Inferior parietal cortex (tissue), 1 donor: ENCODE data around the gene C9orf152.

Experiments used
- DNase-seq: peaks from one replicate; pipeline ENCODE4 v3.0.0-alpha.2; 2016; ENCODE audit errors: extremely low spot score

Gene C9orf152

GRCh38 chr9:110180511-110181434 is 27.2 kb downstream of the C9orf152 start:
- DNase-seq, result no peak

- no peak for DNase-seq
These were observed 28.2 kb downstream of the C9orf152 start for GRCh38 chr9:110179734-110180133.

GRCh38 chr9:110178281-110178680 is 29.7 kb downstream of the C9orf152 start:
- no peak for DNase-seq

GRCh38 chr9:110175275-110175968 is 32.5 kb downstream of the C9orf152 start:
- DNase-seq, result no peak

- DNase-seq, result no peak
These were observed 34.7 kb downstream of the C9orf152 start for GRCh38 chr9:110173322-110173642.

GRCh38 chr9:110170357-110171257 is 37.4 kb downstream of the C9orf152 start:
- no peak for DNase-seq

- no peak for DNase-seq
These were observed 39.5 kb downstream of the C9orf152 start for GRCh38 chr9:110168486-110168885.

- no peak for DNase-seq
These were observed 46.0 kb downstream of the C9orf152 start for GRCh38 chr9:110161940-110162339.

- no peak for DNase-seq
These were observed 47.3 kb downstream of the C9orf152 start for GRCh38 chr9:110160685-110161084.

- no peak for DNase-seq
These were observed 47.8 kb downstream of the C9orf152 start for GRCh38 chr9:110160123-110160522.

- no peak for DNase-seq
These were observed 49.9 kb downstream of the C9orf152 start for GRCh38 chr9:110157823-110158664.

GRCh38 chr9:110156902-110157301 is 51.1 kb downstream of the C9orf152 start:
- no peak for DNase-seq

GRCh38 chr9:110156416-110156815 is 51.5 kb downstream of the C9orf152 start:
- DNase-seq, result no peak

GRCh38 chr9:110155751-110156150 is 52.2 kb downstream of the C9orf152 start:
- DNase-seq, result no peak

- DNase-seq, result no peak
These were observed 54.5 kb downstream of the C9orf152 start for GRCh38 chr9:110153431-110153830.

- DNase-seq, result peak; percentile 78
These were observed 55.1 kb downstream of the C9orf152 start for GRCh38 chr9:110152704-110153374.
